ENCODE results near the gene NECAB3. TPM values are rescaled to one million over a fixed set of nuclear protein-coding genes. Genes with fewer than 3 reads are reported as not detected.

Gene NECAB3
- total RNA-seq, 1 donor from 2014 or later = 63.3 TPM

DNA sequence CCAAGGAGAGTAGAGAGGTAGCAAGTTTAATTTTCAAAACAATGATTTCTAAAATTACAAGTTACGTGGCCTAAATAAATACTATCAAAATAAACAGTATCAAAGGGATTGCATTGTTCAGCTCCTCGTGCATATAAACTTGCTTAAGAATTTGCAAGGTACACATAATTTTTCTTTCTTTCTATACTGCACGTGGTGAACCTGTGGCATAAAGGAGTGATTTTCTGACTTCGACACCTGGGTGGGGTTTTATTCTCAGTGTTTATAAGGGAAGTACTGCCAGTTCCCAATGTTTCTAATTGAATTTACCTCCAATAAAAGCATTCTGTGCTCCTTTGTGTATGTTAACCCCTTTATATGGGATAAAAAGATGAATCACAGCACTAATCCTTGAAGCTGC, 62.2 kb downstream of the NECAB3 start:
- TF ChIP-seq, protein P1, sequence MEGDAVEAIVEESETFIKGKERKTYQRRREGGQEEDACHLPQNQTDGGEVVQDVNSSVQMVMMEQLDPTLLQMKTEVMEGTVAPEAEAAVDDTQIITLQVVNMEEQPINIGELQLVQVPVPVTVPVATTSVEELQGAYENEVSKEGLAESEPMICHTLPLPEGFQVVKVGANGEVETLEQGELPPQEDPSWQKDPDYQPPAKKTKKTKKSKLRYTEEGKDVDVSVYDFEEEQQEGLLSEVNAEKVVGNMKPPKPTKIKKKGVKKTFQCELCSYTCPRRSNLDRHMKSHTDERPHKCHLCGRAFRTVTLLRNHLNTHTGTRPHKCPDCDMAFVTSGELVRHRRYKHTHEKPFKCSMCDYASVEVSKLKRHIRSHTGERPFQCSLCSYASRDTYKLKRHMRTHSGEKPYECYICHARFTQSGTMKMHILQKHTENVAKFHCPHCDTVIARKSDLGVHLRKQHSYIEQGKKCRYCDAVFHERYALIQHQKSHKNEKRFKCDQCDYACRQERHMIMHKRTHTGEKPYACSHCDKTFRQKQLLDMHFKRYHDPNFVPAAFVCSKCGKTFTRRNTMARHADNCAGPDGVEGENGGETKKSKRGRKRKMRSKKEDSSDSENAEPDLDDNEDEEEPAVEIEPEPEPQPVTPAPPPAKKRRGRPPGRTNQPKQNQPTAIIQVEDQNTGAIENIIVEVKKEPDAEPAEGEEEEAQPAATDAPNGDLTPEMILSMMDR (conservative IDR thresholded peaks at IDR 0.05) = no peak
- H3K36me3 Mint-ChIP-seq (ENCODE audit: low read depth) = no peaks in the 10 kb centered on the region
- H3K27ac Mint-ChIP-seq (ENCODE audit: unreplicated experiment) = no peak overlapping the region
- no peaks in the 10 kb centered on the region for H3K9me3 Mint-ChIP-seq
- H3K4me1 Mint-ChIP-seq = no peaks in the 10 kb centered on the region
- H3K4me3 Mint-ChIP-seq = no peak overlapping the region
- no peaks in the 10 kb centered on the region for H3K27me3 Mint-ChIP-seq (ENCODE audit: low read depth)
- DNase-seq (ENCODE audit: low read depth, low spot score) = no peak

GRCh38 chr20:33611106-33611505, 63.1 kb downstream of the NECAB3 start:
- H3K27ac Mint-ChIP-seq (ENCODE audit: unreplicated experiment) = no peak overlapping the region
- H3K9me3 Mint-ChIP-seq = no peaks in the 10 kb centered on the region
- H3K36me3 Mint-ChIP-seq (ENCODE audit: low read depth) = no peaks in the 10 kb centered on the region
- H3K4me1 Mint-ChIP-seq = peaks cover 6% of the 10 kb centered on the region
- TF ChIP-seq, protein P1 (conservative IDR thresholded peaks at IDR 0.05) = no peak
- no peak for DNase-seq (ENCODE audit: low read depth, low spot score)
- no peaks in the 10 kb centered on the region for H3K27me3 Mint-ChIP-seq (ENCODE audit: low read depth)
- H3K4me3 Mint-ChIP-seq = no peak overlapping the region

DNA sequence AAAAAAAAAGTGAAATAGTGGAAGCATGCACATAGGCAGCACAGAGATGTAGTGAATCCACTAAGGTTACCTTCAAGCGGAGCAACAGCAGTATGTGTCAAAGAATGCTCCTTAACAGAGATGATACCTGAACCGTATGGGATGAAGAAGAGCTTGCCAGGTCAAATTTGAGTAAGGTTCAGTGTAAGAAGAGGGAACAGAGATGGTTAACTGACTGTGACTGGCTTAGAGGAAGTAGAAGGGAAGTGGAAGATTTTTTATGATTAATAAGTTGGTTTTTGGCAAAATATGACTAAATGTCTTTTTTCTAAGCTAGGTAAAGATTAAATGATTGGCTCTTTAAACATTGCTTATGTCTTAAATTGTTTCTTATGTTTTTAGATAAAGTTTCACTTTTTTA, 64.7 kb downstream of the NECAB3 start:
- Mint-ChIP-seq H3K27me3 (ENCODE audit: low read depth) (no peaks in the 10 kb centered on the region), H3K36me3 (ENCODE audit: low read depth) (no peaks in the 10 kb centered on the region), H3K4me3 (no peak overlapping the region), H3K4me1 (peaks cover 9% of the 10 kb centered on the region), H3K9me3 (no peaks in the 10 kb centered on the region), H3K27ac (ENCODE audit: unreplicated experiment) (no peak overlapping the region)
- TF ChIP-seq, protein P1 (conservative IDR thresholded peaks at IDR 0.05) = no peak
- DNase-seq (ENCODE audit: low read depth, low spot score) = no peak

Other genes with a start within 250 kb of the NECAB3 start
- gene SNTA1, start 230.7 kb downstream of the NECAB3 start, total RNA-seq = 9.4 and 10.3 TPM in 2 replicates
- 36.5 and 37.9 TPM in 2 replicates for gene CBFA2T2, start 184.3 kb downstream of the NECAB3 start, total RNA-seq
- gene C20orf144, start 12.1 kb downstream of the NECAB3 start, total RNA-seq = 0.44 and 0.82 TPM in 2 replicates
- 0.75 TPM in 2 replicates for gene ACTL10, start 7.5 kb downstream of the NECAB3 start, total RNA-seq
- gene E2F1, start 12.0 kb upstream of the NECAB3 start, total RNA-seq = 84.8 and 94.9 TPM in 2 replicates
- 5.2 and 5.6 TPM in 2 replicates for gene PXMP4, start 45.9 kb upstream of the NECAB3 start, total RNA-seq
- 4.9 and 5.1 TPM in 2 replicates for gene ZNF341, start 57.6 kb upstream of the NECAB3 start, total RNA-seq
- 97.2 and 98.5 TPM in 2 replicates for gene CHMP4B, start 136.9 kb upstream of the NECAB3 start, total RNA-seq

All from neural crest cell (in vitro differentiated cells).